Measurements from ENCODE around the gene SLC25A29.
A peak's percentile ranks its signal among the peaks of the same experiment; 100 is the strongest.

The SLC25A29 gene

DNA sequence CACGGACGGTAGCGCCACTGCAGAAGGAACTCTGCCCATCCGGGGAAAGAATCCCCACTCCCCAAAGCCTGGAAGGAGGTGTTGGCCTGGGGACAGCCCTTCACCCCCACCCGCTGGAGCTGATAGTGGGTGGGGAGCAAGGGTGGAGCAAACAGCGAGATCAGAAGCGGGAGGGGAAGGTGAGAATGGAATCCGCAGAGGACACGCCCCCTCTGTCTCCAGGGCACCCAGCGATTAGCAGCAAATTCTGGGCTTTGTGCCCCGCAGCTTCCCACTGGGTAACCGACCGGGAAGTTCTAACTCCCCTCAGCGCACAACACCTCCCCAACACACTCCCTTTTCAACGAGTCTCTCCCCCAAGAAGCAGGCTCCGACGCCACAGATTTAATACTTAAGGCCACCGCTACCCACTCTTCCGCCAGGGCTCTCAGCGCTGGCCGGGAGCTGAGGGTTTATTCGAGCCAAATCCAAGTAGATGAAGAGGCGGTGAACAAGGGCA lies 1.4 kb downstream of the SLC25A29 start (continued):
- TF ChIP-seq ZNF155 (tag by site-specific recombination; IDR thresholded peaks at IDR 0.05) (no peak), ZNF133 (tag by site-specific recombination; IDR thresholded peaks at IDR 0.05) (no peak), ZNF530 (tag by site-specific recombination; IDR thresholded peaks at IDR 0.05; ENCODE audit: low read depth) (no peak), YY1 (tag by site-specific recombination; IDR thresholded peaks at IDR 0.05) (no peak), ZNF549 (tag by site-specific recombination; IDR thresholded peaks at IDR 0.05) (no peak), ZNF791 (tag by site-specific recombination; IDR thresholded peaks at IDR 0.05) (no peak), ZSCAN16 (tag by site-specific recombination; IDR thresholded peaks at IDR 0.05) (no peak), ZFHX2 (tag by site-specific recombination; conservative IDR thresholded peaks at IDR 0.05) (no peak), ZNF221 (tag by site-specific recombination; IDR thresholded peaks at IDR 0.05; ENCODE audit: borderline replicate concordance) (no peak), ZNF302 (tag by site-specific recombination; IDR thresholded peaks at IDR 0.05; ENCODE audit: low read depth) (no peak), IKZF3 (tag by site-specific recombination; IDR thresholded peaks at IDR 0.05) (0 out of 2 replicates have a peak, but pooled peaks have one; percentile 39), ZNF112 (tag by site-specific recombination; IDR thresholded peaks at IDR 0.05) (no peak), ZNF10 (tag by site-specific recombination; IDR thresholded peaks at IDR 0.05) (0 out of 2 replicates have a peak, but pooled peaks have one; percentile 5), HOXD13 (CRISPR knock-in tag; IDR thresholded peaks at IDR 0.05; ENCODE audit: borderline replicate concordance) (no peak), KLF7 (tag by site-specific recombination; IDR thresholded peaks at IDR 0.05; ENCODE audit: borderline replicate concordance) (no peak), ZNF223 (tag by site-specific recombination; IDR thresholded peaks at IDR 0.05) (no peak), ZFP69B (tag by site-specific recombination; IDR thresholded peaks at IDR 0.05) (no peak), ZNF175 (tag by site-specific recombination; IDR thresholded peaks at IDR 0.05) (no peak), ZFP37 (tag by site-specific recombination; IDR thresholded peaks at IDR 0.05) (no peak), ZNF747 (tag by site-specific recombination; IDR thresholded peaks at IDR 0.05) (no peak), ZNF311 (tag by site-specific recombination; IDR thresholded peaks at IDR 0.05; ENCODE audit: borderline replicate concordance) (no peak), ZNF114 (tag by site-specific recombination; IDR thresholded peaks at IDR 0.05) (no peak), GLI2 (tag by site-specific recombination; IDR thresholded peaks at IDR 0.05; ENCODE audit: borderline replicate concordance, low read depth) (no peak), SP2 (tag by site-specific recombination; IDR thresholded peaks at IDR 0.05) (peak; percentile 31), ZNF138 (tag by site-specific recombination; IDR thresholded peaks at IDR 0.05; ENCODE audit: borderline replicate concordance) (no peak), ZNF654 (tag by site-specific recombination; IDR thresholded peaks at IDR 0.05; ENCODE audit: low read depth) (no peak), TRIM28 (IDR thresholded peaks at IDR 0.05; ENCODE audit: borderline replicate concordance, low read length) (no peak), ZNF629 (tag by site-specific recombination; IDR thresholded peaks at IDR 0.05) (0 out of 2 replicates have a peak, but pooled peaks have one; percentile 12), ZNF335 (tag by site-specific recombination; conservative IDR thresholded peaks at IDR 0.05) (no peak), ZNF394 (tag by site-specific recombination; IDR thresholded peaks at IDR 0.05; ENCODE audit: borderline replicate concordance) (no peak)
- TF ChIP-seq, protein P1, sequence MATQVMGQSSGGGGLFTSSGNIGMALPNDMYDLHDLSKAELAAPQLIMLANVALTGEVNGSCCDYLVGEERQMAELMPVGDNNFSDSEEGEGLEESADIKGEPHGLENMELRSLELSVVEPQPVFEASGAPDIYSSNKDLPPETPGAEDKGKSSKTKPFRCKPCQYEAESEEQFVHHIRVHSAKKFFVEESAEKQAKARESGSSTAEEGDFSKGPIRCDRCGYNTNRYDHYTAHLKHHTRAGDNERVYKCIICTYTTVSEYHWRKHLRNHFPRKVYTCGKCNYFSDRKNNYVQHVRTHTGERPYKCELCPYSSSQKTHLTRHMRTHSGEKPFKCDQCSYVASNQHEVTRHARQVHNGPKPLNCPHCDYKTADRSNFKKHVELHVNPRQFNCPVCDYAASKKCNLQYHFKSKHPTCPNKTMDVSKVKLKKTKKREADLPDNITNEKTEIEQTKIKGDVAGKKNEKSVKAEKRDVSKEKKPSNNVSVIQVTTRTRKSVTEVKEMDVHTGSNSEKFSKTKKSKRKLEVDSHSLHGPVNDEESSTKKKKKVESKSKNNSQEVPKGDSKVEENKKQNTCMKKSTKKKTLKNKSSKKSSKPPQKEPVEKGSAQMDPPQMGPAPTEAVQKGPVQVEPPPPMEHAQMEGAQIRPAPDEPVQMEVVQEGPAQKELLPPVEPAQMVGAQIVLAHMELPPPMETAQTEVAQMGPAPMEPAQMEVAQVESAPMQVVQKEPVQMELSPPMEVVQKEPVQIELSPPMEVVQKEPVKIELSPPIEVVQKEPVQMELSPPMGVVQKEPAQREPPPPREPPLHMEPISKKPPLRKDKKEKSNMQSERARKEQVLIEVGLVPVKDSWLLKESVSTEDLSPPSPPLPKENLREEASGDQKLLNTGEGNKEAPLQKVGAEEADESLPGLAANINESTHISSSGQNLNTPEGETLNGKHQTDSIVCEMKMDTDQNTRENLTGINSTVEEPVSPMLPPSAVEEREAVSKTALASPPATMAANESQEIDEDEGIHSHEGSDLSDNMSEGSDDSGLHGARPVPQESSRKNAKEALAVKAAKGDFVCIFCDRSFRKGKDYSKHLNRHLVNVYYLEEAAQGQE (tag by site-specific recombination; IDR thresholded peaks at IDR 0.05): no peak
- TF ChIP-seq, protein P2, sequence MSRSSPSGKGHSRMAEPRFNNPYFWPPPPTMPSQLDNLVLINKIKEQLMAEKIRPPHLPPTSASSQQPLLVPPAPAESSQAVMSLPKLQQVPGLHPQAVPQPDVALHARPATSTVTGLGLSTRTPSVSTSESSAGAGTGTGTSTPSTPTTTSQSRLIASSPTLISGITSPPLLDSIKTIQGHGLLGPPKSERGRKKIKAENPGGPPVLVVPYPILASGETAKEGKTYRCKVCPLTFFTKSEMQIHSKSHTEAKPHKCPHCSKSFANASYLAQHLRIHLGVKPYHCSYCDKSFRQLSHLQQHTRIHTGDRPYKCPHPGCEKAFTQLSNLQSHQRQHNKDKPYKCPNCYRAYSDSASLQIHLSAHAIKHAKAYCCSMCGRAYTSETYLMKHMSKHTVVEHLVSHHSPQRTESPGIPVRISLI (tag by site-specific recombination; IDR thresholded peaks at IDR 0.05): no peak
- TF ChIP-seq, protein P3, sequence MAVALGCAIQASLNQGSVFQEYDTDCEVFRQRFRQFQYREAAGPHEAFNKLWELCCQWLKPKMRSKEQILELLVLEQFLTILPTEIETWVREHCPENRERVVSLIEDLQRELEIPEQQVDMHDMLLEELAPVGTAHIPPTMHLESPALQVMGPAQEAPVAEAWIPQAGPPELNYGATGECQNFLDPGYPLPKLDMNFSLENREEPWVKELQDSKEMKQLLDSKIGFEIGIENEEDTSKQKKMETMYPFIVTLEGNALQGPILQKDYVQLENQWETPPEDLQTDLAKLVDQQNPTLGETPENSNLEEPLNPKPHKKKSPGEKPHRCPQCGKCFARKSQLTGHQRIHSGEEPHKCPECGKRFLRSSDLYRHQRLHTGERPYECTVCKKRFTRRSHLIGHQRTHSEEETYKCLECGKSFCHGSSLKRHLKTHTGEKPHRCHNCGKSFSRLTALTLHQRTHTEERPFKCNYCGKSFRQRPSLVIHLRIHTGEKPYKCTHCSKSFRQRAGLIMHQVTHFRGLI (tag by site-specific recombination; IDR thresholded peaks at IDR 0.05): no peak
- TF ChIP-seq, protein P4, sequence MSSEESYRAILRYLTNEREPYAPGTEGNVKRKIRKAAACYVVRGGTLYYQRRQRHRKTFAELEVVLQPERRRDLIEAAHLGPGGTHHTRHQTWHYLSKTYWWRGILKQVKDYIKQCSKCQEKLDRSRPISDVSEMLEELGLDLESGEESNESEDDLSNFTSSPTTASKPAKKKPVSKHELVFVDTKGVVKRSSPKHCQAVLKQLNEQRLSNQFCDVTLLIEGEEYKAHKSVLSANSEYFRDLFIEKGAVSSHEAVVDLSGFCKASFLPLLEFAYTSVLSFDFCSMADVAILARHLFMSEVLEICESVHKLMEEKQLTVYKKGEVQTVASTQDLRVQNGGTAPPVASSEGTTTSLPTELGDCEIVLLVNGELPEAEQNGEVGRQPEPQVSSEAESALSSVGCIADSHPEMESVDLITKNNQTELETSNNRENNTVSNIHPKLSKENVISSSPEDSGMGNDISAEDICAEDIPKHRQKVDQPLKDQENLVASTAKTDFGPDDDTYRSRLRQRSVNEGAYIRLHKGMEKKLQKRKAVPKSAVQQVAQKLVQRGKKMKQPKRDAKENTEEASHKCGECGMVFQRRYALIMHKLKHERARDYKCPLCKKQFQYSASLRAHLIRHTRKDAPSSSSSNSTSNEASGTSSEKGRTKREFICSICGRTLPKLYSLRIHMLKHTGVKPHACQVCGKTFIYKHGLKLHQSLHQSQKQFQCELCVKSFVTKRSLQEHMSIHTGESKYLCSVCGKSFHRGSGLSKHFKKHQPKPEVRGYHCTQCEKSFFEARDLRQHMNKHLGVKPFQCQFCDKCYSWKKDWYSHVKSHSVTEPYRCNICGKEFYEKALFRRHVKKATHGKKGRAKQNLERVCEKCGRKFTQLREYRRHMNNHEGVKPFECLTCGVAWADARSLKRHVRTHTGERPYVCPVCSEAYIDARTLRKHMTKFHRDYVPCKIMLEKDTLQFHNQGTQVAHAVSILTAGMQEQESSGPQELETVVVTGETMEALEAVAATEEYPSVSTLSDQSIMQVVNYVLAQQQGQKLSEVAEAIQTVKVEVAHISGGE (tag by site-specific recombination; conservative IDR thresholded peaks at IDR 0.05; ENCODE audit: low read depth): no peak
